Activated B cell treated with CpG ODN at 0.5 μM for 24 hours (primary cell): ENCODE measurements around the gene POLR3GL. TPM values are rescaled to one million over a fixed set of nuclear protein-coding genes. Genes with fewer than 3 reads are reported as not detected.

Experiments
- ATAC-seq: fragments of 200-7000 bp; cut with Tn5 transposase; one replicate; pipeline ENCODE4 v1.10.0; 2021; ENCODE audit warnings: low read depth, mild to moderate bottlenecking, moderate library complexity
- CTCF ChIA-PET: fragments of 350-600 bp; sonication (Branson Sonifier 250); formaldehyde crosslinking; loops from one replicate; lab custom pipeline; 2021; ENCODE audit warnings: antibody characterized with exemption; lab: Charles Lee
- POLR2A ChIA-PET: fragments of 350-600 bp; sonication (Branson Sonifier 250); formaldehyde crosslinking; loops from one replicate; lab custom pipeline; 2021; ENCODE audit warnings: antibody characterized with exemption; lab: Charles Lee
- DNase-seq: peaks from one replicate; pipeline ENCODE4 v3.0.0; 2022
- H3K27ac Mint-ChIP-seq: one replicate; pipeline ENCODE4 v1.8.0; 2020; ENCODE audit warnings: mixed read lengths
- H3K27me3 Mint-ChIP-seq: one replicate; pipeline ENCODE4 v1.8.0; 2021; ENCODE audit warnings: mixed read lengths
- H3K36me3 Mint-ChIP-seq: one replicate; pipeline ENCODE4 v1.8.0; 2021; ENCODE audit warnings: low read depth, mixed read lengths
- H3K4me1 Mint-ChIP-seq: one replicate; pipeline ENCODE4 v1.8.0; 2021; ENCODE audit warnings: mixed read lengths
- H3K4me3 Mint-ChIP-seq: one replicate; pipeline ENCODE4 v1.8.0; 2020; ENCODE audit warnings: mild to moderate bottlenecking, mixed read lengths
- H3K9me3 Mint-ChIP-seq: one replicate; pipeline ENCODE4 v1.8.0; 2020; ENCODE audit warnings: mixed read lengths
- CTCF ChIP-seq: fragments of 200-600 bp; IDR thresholded peaks from one replicate; pipeline ENCODE4 v1.8.0; 2022; ENCODE audit warnings: antibody characterized with exemption, mild to moderate bottlenecking
- intact Hi-C: fragments of 100-400 bp; cut with micrococcal nuclease; formaldehyde crosslinking; loops from one replicate; pipeline ENCODE4 v1.15.1; 2024
- total RNA-seq: library from RNA; stranded (reverse); gene quantifications from 2 replicates; pipeline ENCODE4 v1.2.3, GENCODE V29; 2022

The POLR3GL gene
- total RNA-seq, 1 donor from 2014 or later: 22.7 TPM

- intact Hi-C loops: no loop called here
- H3K4me3 Mint-ChIP-seq: peak overlapping the region; percentile 88
- DNase-seq (no peak), ATAC-seq (no peak)
- peaks cover 54% of the 10 kb centered on the region for H3K36me3 Mint-ChIP-seq
- CTCF ChIA-PET: interaction anchor here (1.6 to 1.8 kb wide), 2 partner anchors 14 kb away, joined by 4 to 7 read pairs; no protein-coding TSS in a partner anchor
- POLR2A ChIA-PET: interaction anchor here (0.6 to 12.7 kb wide), 7 partner anchors 10 to 134 kb away, joined by 4 to 579 read pairs (median 5); partner anchors contain the start of genes ANKRD34A, PIAS3 and POLR3GL
- TF ChIP-seq CTCF: no peak
- H3K4me1 Mint-ChIP-seq: peaks cover 70% of the 10 kb centered on the region
- no peaks in the 10 kb centered on the region for H3K27me3 Mint-ChIP-seq
- H3K9me3 Mint-ChIP-seq: no peaks in the 10 kb centered on the region
- peak overlapping the region; percentile 71 for H3K27ac Mint-ChIP-seq
Observed at GRCh38 chr1:145992958-145993617, 28.6 kb downstream of the POLR3GL start.

GRCh38 chr1:145993618-145994390 lies 29.3 kb downstream of the POLR3GL start:
- CTCF ChIA-PET: interaction anchor here (1.0 to 1.8 kb wide), 3 partner anchors 13 to 15 kb away, joined by 4 to 7 read pairs (median 4); no protein-coding TSS in a partner anchor
- peak overlapping the region; percentile 97 for H3K27ac Mint-ChIP-seq
- ATAC-seq (no peak), DNase-seq (no peak)
- TF ChIP-seq CTCF: no peak
- POLR2A ChIA-PET: interaction anchor here (0.5 to 12.7 kb wide), 7 partner anchors 11 to 81 kb away, joined by 3 to 579 read pairs (median 5); no protein-coding TSS in a partner anchor
- peak overlapping the region; percentile 88 for H3K4me3 Mint-ChIP-seq
- H3K27me3 Mint-ChIP-seq: no peaks in the 10 kb centered on the region
- intact Hi-C loops: no loop called here
- peaks cover 70% of the 10 kb centered on the region for H3K4me1 Mint-ChIP-seq
- H3K36me3 Mint-ChIP-seq: peaks cover 54% of the 10 kb centered on the region
- H3K9me3 Mint-ChIP-seq: no peaks in the 10 kb centered on the region

GRCh38 chr1:145994391-145995120 lies 30.1 kb downstream of the POLR3GL start:
- Mint-ChIP-seq H3K36me3 (peaks cover 54% of the 10 kb centered on the region), H3K4me3 (peak overlapping the region; percentile 88), H3K27ac (peak overlapping the region; percentile 97), H3K9me3 (no peaks in the 10 kb centered on the region), H3K4me1 (peaks cover 76% of the 10 kb centered on the region), H3K27me3 (no peaks in the 10 kb centered on the region)
- POLR2A ChIA-PET: interaction anchor here (0.5 to 12.7 kb wide), 8 partner anchors 10 to 81 kb away, joined by 3 to 579 read pairs (median 4); partner anchors contain the start of gene RBM8A
- DNase-seq (no peak), ATAC-seq (no peak)
- TF ChIP-seq CTCF: no peak
- CTCF ChIA-PET: interaction anchor here (1.0 to 4.0 kb wide), 4 partner anchors 13 to 16 kb away, joined by 4 to 52 read pairs (median 6); no protein-coding TSS in a partner anchor
- intact Hi-C loops: loop anchor here (1.0 to 5.0 kb wide), 2 partner anchors 32 to 67 kb away; partner anchors contain the start of genes ANKRD34A, POLR3GL and RBM8A

GRCh38 chr1:145995148-145995881 lies 30.8 kb downstream of the POLR3GL start:
- peaks cover 79% of the 10 kb centered on the region for H3K4me1 Mint-ChIP-seq
- no peak for TF ChIP-seq CTCF
- DNase-seq (no peak), ATAC-seq (no peak)
- peaks cover 54% of the 10 kb centered on the region for H3K36me3 Mint-ChIP-seq
- no peaks in the 10 kb centered on the region for H3K9me3 Mint-ChIP-seq
- H3K27ac Mint-ChIP-seq: peak overlapping the region; percentile 97
- peak overlapping the region; percentile 88 for H3K4me3 Mint-ChIP-seq
- ChIA-PET CTCF (interaction anchor here (3.0 to 4.0 kb wide), 2 partner anchors 12 to 17 kb away, joined by 9 to 52 read pairs; no protein-coding TSS in a partner anchor), POLR2A (interaction anchor here (0.9 to 12.7 kb wide), 11 partner anchors 12 to 171 kb away, joined by 3 to 579 read pairs (median 16); partner anchors contain the start of genes ANKRD34A, LIX1L, NUDT17 and POLR3C)
- H3K27me3 Mint-ChIP-seq: no peaks in the 10 kb centered on the region
- intact Hi-C loops: loop anchor here (1.0 to 5.0 kb wide), 2 partner anchors 33 to 68 kb away; partner anchors contain the start of genes ANKRD34A, POLR3GL and RBM8A
